Measurements from ENCODE around the gene ZCWPW1. TPM values are rescaled to one million over a fixed set of nuclear protein-coding genes. Genes with fewer than 3 reads are reported as not detected.

Gene ZCWPW1
- polyA plus RNA-seq, 1 experiment = 2.2 TPM

DNA sequence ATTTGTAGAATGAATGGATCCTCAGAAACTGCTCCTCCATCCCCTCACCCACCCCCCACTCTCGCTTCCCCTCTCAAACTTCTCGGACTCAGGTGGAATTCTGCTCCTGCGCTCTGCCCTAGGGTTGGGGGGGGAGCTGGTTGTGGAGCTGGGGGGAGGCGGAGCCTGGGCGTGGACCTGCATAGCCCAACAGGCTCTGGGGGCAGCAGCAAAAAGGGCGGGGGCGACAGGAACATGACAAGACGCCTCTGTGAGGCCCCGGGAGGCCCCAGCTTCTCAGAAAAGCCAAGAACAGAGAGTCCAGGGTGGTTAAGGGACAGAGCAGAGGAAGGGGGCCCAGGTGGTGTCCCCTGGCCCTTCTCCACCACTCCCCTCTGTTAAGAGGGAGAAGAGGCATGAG lies 47.0 kb upstream of the ZCWPW1 start:
- peak overlapping the region; percentile 12; the same call in 1 of the 2 replicates for H3K4me3 ChIP-seq (ENCODE audit: low read depth, low read length)
- peaks cover 17% of the 10 kb centered on the region for H3K36me3 ChIP-seq (ENCODE audit: control insufficient read depth, insufficient read depth, low read length)
- ChIA-PET CTCF (interaction anchor here (1.4 to 5.2 kb wide), 3 partner anchors 84 to 217 kb away, joined by 3 to 34 read pairs (median 3); no protein-coding TSS in a partner anchor), POLR2A (no interaction called here)
- DNase-seq (ENCODE audit: low read depth) = no peak
- no peak for TF ChIP-seq CTCF (IDR thresholded peaks at IDR 0.05; ENCODE audit: insufficient read depth, low read depth, low read length)
- no peaks in the 10 kb centered on the region for H3K27me3 ChIP-seq (ENCODE audit: control insufficient read depth, insufficient read depth, low read length)

DNA sequence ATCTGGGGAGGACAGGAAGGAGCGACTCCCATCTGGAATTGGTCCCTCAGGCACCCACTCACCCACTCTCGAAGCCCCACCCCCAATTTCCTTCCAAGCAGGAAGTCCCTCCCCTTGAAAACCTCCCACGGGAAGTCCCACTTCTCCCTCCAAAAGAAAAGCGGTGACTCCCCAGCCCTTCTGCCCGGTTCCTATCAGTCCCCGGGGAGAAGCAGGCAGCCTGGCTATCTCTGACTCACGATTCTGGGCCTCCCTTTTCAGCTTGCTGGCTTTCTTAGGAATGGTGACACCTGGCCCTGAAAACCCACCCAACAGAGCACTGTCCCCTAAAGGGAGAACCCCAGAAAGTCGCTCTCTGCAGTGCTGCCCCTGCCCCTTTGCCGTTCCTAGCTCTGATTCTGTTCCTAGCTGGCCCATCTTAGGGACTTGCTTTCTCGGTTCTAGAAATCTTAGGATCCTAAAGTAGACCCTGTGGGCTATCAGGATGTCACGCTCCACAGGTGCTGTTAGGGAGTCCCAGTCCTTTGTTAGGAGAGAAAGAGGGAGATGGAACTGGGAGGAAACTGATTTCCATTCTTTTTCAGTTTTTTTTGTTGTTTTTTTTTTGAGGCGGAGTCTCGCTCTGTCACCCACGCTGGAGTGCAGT lies 44.5 kb upstream of the ZCWPW1 start:
- DNase-seq (ENCODE audit: low read depth) = no peak

DNA sequence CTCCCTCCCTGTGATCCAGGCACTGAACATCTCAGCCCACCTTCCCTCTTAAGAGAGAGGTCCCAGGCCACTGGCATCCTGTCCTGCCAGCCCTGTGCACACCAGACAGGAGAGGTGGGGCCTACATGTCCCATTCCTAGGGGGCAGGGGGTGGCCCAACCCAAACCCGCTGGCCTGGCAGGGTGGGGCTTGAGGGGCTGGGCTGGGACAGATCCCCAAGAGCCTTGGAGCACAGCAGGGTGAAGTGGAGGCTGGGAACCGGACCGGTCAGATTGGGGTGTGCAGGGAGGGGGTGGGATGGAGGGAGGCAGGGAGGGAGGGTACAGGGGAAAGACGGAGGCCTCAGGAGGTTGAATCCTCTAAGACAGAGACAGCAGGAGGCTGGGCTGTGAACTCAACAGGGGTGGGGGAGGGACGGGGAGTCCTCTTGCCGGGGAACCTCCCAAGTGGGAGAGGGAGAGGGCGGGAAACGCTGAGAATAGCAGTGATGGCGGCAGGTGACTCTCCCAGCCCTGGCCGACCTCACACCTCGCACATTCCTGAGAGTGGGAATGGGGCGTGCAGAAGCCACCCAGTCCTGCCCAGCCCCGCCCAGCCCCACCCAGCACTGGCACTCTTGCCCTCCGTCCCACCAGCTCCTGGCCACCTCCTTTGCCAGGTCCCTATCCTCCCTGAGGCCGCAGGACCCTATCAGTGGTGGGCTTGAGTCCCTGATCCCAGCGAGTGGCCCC lies 43.8 kb upstream of the ZCWPW1 start:
- Histone ChIP-seq H3K36me3 (ENCODE audit: control insufficient read depth, insufficient read depth, low read length) (peaks cover 22% of the 10 kb centered on the region), H3K27me3 (ENCODE audit: control insufficient read depth, insufficient read depth, low read length) (no peaks in the 10 kb centered on the region), H3K4me3 (ENCODE audit: low read depth, low read length) (no peak overlapping the region)
- no peak for TF ChIP-seq CTCF (IDR thresholded peaks at IDR 0.05; ENCODE audit: insufficient read depth, low read depth, low read length)
- CTCF ChIA-PET = interaction anchor here (1.2 to 5.2 kb wide), 3 partner anchors 11 to 91 kb away, joined by 5 to 34 read pairs (median 16); no protein-coding TSS in a partner anchor
- DNase-seq (ENCODE audit: low read depth) = no peak
- POLR2A ChIA-PET = no interaction called here

More for the DNA sequence above, 44.5 kb upstream of the ZCWPW1 start:
- CTCF ChIA-PET = interaction anchor here (1.6 to 2.8 kb wide), 3 partner anchors 10 to 87 kb away, joined by 8 to 16 read pairs (median 10); no protein-coding TSS in a partner anchor
- no peak for TF ChIP-seq CTCF (IDR thresholded peaks at IDR 0.05; ENCODE audit: insufficient read depth, low read depth, low read length)
- H3K27me3 ChIP-seq (ENCODE audit: control insufficient read depth, insufficient read depth, low read length) = no peaks in the 10 kb centered on the region
- POLR2A ChIA-PET = no interaction called here
- H3K36me3 ChIP-seq (ENCODE audit: control insufficient read depth, insufficient read depth, low read length) = peaks cover 20% of the 10 kb centered on the region
- H3K4me3 ChIP-seq (ENCODE audit: low read depth, low read length) = no peak overlapping the region

DNA sequence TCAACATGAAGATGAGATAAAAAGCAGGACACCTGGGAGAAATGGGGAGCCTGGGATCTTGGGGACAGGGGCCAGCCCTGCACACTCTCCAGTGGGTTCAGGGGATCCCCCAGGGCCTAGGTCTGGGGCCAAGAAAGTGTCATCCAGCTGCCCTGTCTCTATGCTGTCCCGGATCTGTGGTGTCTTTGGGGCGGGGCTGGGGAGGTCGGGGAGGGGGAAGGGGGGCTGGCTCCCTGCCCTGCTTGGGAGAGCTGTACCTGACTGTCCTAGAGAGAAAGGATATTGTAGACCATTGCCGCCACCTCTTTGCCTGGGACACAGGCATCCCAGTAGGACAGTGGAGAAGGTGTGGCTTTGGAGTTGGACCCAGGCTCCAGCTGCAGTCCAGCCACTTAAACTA lies 42.5 kb upstream of the ZCWPW1 start:
- Histone ChIP-seq H3K4me3 (ENCODE audit: low read depth, low read length) (no peak overlapping the region), H3K36me3 (ENCODE audit: control insufficient read depth, insufficient read depth, low read length) (peaks cover 27% of the 10 kb centered on the region), H3K27me3 (ENCODE audit: control insufficient read depth, insufficient read depth, low read length) (no peaks in the 10 kb centered on the region)
- POLR2A ChIA-PET = interaction anchor here (0.5 kb wide), 1 partner anchor 88 kb away, joined by 16 read pairs; no protein-coding TSS in a partner anchor
- CTCF ChIA-PET = interaction anchor here (1.2 to 5.2 kb wide), 4 partner anchors 12 to 92 kb away, joined by 5 to 50 read pairs (median 34); no protein-coding TSS in a partner anchor
- TF ChIP-seq CTCF (IDR thresholded peaks at IDR 0.05; ENCODE audit: insufficient read depth, low read depth, low read length) = no peak
- no peak for DNase-seq (ENCODE audit: low read depth)

Measured in BJ (cell line).